ENCODE results near the gene MAPK8IP3. TPM values are rescaled to one million over a fixed set of nuclear protein-coding genes. Genes with fewer than 3 reads are reported as not detected.

Gene MAPK8IP3, protein sequence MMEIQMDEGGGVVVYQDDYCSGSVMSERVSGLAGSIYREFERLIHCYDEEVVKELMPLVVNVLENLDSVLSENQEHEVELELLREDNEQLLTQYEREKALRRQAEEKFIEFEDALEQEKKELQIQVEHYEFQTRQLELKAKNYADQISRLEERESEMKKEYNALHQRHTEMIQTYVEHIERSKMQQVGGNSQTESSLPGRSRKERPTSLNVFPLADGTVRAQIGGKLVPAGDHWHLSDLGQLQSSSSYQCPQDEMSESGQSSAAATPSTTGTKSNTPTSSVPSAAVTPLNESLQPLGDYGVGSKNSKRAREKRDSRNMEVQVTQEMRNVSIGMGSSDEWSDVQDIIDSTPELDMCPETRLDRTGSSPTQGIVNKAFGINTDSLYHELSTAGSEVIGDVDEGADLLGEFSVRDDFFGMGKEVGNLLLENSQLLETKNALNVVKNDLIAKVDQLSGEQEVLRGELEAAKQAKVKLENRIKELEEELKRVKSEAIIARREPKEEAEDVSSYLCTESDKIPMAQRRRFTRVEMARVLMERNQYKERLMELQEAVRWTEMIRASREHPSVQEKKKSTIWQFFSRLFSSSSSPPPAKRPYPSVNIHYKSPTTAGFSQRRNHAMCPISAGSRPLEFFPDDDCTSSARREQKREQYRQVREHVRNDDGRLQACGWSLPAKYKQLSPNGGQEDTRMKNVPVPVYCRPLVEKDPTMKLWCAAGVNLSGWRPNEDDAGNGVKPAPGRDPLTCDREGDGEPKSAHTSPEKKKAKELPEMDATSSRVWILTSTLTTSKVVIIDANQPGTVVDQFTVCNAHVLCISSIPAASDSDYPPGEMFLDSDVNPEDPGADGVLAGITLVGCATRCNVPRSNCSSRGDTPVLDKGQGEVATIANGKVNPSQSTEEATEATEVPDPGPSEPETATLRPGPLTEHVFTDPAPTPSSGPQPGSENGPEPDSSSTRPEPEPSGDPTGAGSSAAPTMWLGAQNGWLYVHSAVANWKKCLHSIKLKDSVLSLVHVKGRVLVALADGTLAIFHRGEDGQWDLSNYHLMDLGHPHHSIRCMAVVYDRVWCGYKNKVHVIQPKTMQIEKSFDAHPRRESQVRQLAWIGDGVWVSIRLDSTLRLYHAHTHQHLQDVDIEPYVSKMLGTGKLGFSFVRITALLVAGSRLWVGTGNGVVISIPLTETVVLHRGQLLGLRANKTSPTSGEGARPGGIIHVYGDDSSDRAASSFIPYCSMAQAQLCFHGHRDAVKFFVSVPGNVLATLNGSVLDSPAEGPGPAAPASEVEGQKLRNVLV (N-terminal part only)
- total RNA-seq, result 153 and 157 TPM in 2 replicates
- long read RNA-seq, partial matches to known transcripts, result 0 of 1 reads
- long read RNA-seq, other reads (novel, unspliced or antisense), result 1 of 1 reads

GRCh38 chr16:1705688-1706385, at the start of gene MAPK8IP3:
Gene MAPK8IP3 (plus strand): TSS chr16:1706195. CDS start chr16:1706340, 145 bp downstream.
- peaks cover 13% of the 10 kb centered on the region for H3K4me1 Mint-ChIP-seq (ENCODE audit: low read depth)
- H3K9me3 Mint-ChIP-seq (ENCODE audit: low read depth), result no peaks in the 10 kb centered on the region
- H3K27me3 Mint-ChIP-seq, result no peaks in the 10 kb centered on the region
- peak; percentile 98 for TF ChIP-seq CTCF (IDR thresholded peaks at IDR 0.05; ENCODE audit: unreplicated experiment)
- peak within 1 kb of the TSS; percentile 99 for H3K27ac Mint-ChIP-seq
- DNase-seq (ENCODE audit: low spot score, unreplicated experiment), result peak; percentile 96
- peaks cover 8% of the 10 kb centered on the region for H3K36me3 Mint-ChIP-seq (ENCODE audit: insufficient read depth)
- peak within 1 kb of the TSS; percentile 99 for H3K4me3 Mint-ChIP-seq (ENCODE audit: low read depth)

DNA sequence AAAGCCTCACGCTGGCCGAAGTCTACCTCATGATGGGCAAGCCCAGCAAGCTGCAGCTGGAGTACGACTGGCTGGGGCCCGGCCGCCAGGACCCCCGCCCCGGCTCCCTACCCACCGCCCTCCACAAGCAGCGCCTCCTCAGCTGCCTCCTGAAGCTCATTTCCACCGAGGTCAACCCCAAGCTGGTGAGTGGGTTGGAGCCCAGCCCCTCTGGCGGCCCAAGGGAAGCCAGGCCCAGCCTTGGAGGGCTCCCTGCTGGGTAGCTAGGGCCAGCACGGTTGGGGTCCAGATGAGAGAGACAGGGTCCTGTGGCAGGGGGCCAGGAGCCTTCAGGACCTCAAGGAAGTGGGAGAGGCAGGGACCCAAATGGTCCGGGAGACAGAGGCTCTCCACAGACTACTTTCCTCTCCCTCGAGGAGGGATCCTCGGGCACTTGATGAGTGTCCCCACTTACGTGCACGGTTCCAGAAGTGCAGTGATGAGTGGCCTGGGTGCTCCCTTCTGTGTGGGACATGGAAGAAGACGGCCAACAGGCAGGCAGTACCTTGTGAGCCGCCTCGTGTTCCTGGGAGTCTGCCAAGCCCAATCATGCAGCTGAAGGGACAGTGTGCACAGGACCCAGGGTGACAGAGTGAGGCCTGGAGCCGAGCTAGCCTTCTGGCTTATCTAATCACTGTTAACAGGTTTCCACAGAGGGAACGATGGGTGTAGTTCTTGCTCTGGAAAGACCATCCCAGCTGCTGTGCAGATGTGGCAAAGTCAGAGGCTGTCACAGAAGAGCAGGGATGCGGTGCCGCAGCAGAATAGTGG, 49.0 kb upstream of the MAPK8IP3 start:
- Mint-ChIP-seq H3K4me1 (ENCODE audit: low read depth) (no peaks in the 10 kb centered on the region), H3K36me3 (ENCODE audit: insufficient read depth) (peaks cover 12% of the 10 kb centered on the region), H3K27ac (no peak overlapping the region), H3K27me3 (no peaks in the 10 kb centered on the region), H3K9me3 (ENCODE audit: low read depth) (no peaks in the 10 kb centered on the region), H3K4me3 (ENCODE audit: low read depth) (no peak overlapping the region)
- no peak for TF ChIP-seq CTCF (IDR thresholded peaks at IDR 0.05; ENCODE audit: unreplicated experiment)
- DNase-seq (ENCODE audit: low spot score, unreplicated experiment), result no peak

DNA sequence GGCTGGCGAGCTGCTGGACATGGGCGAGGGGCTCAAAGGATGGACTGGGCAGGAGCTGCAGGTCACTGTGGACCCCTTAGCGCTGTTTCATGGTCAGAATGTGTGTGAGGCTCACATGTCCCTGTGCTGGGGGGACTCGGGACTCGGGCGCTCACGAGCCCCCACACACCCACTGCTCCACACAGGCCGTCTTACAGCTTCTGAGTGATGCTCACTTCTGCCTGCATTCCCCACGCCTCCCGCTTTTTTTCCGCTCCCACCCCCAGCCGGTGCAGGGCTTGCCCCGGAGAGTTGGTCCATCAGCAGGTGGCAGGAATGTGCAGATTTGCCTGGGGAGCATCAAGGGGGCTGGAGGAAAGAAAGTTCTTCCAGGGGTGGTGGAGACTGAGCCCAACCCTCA, 48.2 kb upstream of the MAPK8IP3 start:
- TF ChIP-seq CTCF (IDR thresholded peaks at IDR 0.05; ENCODE audit: unreplicated experiment), result no peak
- no peak overlapping the region for H3K27ac Mint-ChIP-seq
- H3K4me3 Mint-ChIP-seq (ENCODE audit: low read depth), result no peak overlapping the region
- DNase-seq (ENCODE audit: low spot score, unreplicated experiment), result no peak
- peaks cover 12% of the 10 kb centered on the region for H3K36me3 Mint-ChIP-seq (ENCODE audit: insufficient read depth)
- H3K27me3 Mint-ChIP-seq, result no peaks in the 10 kb centered on the region
- H3K4me1 Mint-ChIP-seq (ENCODE audit: low read depth), result no peaks in the 10 kb centered on the region
- H3K9me3 Mint-ChIP-seq (ENCODE audit: low read depth), result no peaks in the 10 kb centered on the region

DNA sequence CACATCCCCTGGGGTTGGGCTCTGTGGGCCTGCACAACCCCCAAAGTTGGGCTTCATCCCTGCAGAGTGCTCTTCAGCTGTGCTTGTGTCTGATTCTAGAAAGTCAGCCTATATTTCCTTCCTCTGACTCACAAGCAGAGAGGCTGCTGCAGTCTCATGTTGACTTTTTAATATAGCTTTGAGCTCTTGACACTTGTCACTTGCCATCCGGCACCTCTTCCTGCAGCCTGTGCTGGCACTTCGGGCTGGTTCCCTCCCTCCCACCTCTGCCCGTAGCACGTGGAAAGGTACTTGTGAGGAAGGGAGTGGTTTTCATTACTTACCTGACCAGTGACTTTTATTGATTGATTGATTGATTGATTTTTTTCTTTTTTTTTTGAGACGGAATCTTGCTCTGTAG, 47.0 kb upstream of the MAPK8IP3 start:
- Mint-ChIP-seq H3K4me1 (ENCODE audit: low read depth) (no peaks in the 10 kb centered on the region), H3K27me3 (no peaks in the 10 kb centered on the region), H3K4me3 (ENCODE audit: low read depth) (no peak overlapping the region), H3K9me3 (ENCODE audit: low read depth) (no peaks in the 10 kb centered on the region), H3K36me3 (ENCODE audit: insufficient read depth) (peaks cover 15% of the 10 kb centered on the region), H3K27ac (no peak overlapping the region)
- TF ChIP-seq CTCF (IDR thresholded peaks at IDR 0.05; ENCODE audit: unreplicated experiment), result no peak
- no peak for DNase-seq (ENCODE audit: low spot score, unreplicated experiment)
